Breast epithelium (tissue), 4 donors: Measurements from ENCODE around the gene FBXL13. TPM values are rescaled to one million over a fixed set of nuclear protein-coding genes. Genes with fewer than 3 reads are reported as not detected.

Experiments
- DNase-seq, 2 donors: peaks; one replicate each; pipeline ENCODE4 v3.0.0-alpha.2; 2019; ENCODE audit warnings: low spot score in 2 of 2
- H3K27ac ChIP-seq, 2 donors: fragments of 200-600 bp; sonication (generic) in 1 of 2; one replicate each; pipeline ENCODE4 v1.5.1; 2016 to 2019; ENCODE audit warnings: mild to moderate bottlenecking in 1 of 2
- H3K27me3 ChIP-seq, 2 donors: fragments of 200-600 bp; sonication (generic) in 1 of 2; one replicate each; pipeline versions ENCODE4 v1.5.1 to v1.6.0; 2017 to 2019; ENCODE audit warnings: control low read depth in 1 of 2, mild to moderate bottlenecking in 1 of 2
- H3K36me3 ChIP-seq: fragments of 200-600 bp; one replicate; pipeline ENCODE4 v1.5.1; 2019
- H3K4me1 ChIP-seq, 2 donors: fragments of 200-600 bp; sonication (generic); one replicate each; pipeline ENCODE4 v1.5.1; 2016 to 2019; ENCODE audit warnings: control low read depth in 1 of 2
- H3K4me3 ChIP-seq, 3 donors: fragments of 200-600 bp; sonication (generic); 1 replicate in 2 of 3; 2 replicates in 1 of 3; pipeline ENCODE4 v1.5.1; 2016 to 2019; ENCODE audit warnings: mild to moderate bottlenecking in 3 of 3, moderate library complexity in 2 of 3
- H3K9me3 ChIP-seq, 2 donors: fragments of 200-600 bp; sonication (generic) in 1 of 2; one replicate each; pipeline ENCODE4 v1.5.1; 2016 to 2019; ENCODE audit warnings: control low read depth in 1 of 2
- POLR2A ChIP-seq: fragments of 450-650 bp; IDR thresholded peaks from one replicate; pipeline ENCODE4 v1.6.1; 2016; ENCODE audit warnings: antibody characterized with exemption, mild to moderate bottlenecking, moderate library complexity
- POLR2AphosphoS5 ChIP-seq, 3 donors: sonication (generic); formaldehyde crosslinking; IDR thresholded peaks; one replicate each; pipeline ENCODE4 v1.6.1; 2017; ENCODE audit warnings: antibody characterized with exemption in 3 of 3
- intact Hi-C: fragments of 100-400 bp; cut with DNase I; formaldehyde crosslinking; loops from one replicate; pipeline ENCODE4 v1.15.1; 2023; ENCODE audit warnings: low total_unique reads
- total RNA-seq, 3 donors: library from RNA; depleted of rRNA; stranded (reverse); fragments of >200 nt; gene quantifications; one replicate each; pipeline ENCODE4 v1.1.0, GENCODE V29; 2016
- TF ChIP-seq, protein P1 (sequence below), 3 donors: fragments of 450-650 bp; IDR thresholded peaks; one replicate each; pipeline ENCODE4 v1.5.1; 2016 to 2017; ENCODE audit warnings: antibody characterized with exemption in 3 of 3, mild to moderate bottlenecking in 3 of 3, moderate library complexity in 3 of 3

FBXL13 gene
- total RNA-seq, 3 donors from 2014 or later = 1.1 to 4.2 (median 3.3) TPM

DNA sequence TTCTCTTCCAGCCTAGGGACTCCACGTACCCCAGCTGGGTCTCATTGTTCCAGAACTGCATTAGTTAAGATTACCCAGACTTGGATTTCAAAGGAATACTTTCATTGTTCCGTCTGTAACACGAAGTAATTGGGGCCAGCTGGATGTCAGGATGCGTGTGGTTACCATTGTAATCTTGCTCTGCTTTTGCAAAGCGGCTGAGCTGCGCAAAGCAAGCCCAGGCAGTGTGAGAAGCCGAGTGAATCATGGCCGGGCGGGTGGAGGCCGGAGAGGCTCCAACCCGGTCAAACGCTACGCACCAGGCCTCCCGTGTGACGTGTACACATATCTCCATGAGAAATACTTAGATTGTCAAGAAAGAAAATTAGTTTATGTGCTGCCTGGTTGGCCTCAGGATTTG, 140.8 kb downstream of the FBXL13 start:
- no peaks in the 10 kb centered on the region for H3K27me3 ChIP-seq
- TF ChIP-seq POLR2A (no peak), POLR2AphosphoS5 (IDR thresholded peaks at IDR 0.05) (peak in 2 of 3 donors; percentile 42 to 45)
- TF ChIP-seq, protein P1, sequence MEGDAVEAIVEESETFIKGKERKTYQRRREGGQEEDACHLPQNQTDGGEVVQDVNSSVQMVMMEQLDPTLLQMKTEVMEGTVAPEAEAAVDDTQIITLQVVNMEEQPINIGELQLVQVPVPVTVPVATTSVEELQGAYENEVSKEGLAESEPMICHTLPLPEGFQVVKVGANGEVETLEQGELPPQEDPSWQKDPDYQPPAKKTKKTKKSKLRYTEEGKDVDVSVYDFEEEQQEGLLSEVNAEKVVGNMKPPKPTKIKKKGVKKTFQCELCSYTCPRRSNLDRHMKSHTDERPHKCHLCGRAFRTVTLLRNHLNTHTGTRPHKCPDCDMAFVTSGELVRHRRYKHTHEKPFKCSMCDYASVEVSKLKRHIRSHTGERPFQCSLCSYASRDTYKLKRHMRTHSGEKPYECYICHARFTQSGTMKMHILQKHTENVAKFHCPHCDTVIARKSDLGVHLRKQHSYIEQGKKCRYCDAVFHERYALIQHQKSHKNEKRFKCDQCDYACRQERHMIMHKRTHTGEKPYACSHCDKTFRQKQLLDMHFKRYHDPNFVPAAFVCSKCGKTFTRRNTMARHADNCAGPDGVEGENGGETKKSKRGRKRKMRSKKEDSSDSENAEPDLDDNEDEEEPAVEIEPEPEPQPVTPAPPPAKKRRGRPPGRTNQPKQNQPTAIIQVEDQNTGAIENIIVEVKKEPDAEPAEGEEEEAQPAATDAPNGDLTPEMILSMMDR (IDR thresholded peaks at IDR 0.05) = no peak
- peak in 1 of 2 donors; percentile 27 for DNase-seq
- H3K9me3 ChIP-seq = no peaks in the 10 kb centered on the region
- H3K4me1 ChIP-seq = no peaks in the 10 kb centered on the region
- intact Hi-C loops = no loop called here
- H3K27ac ChIP-seq = peak overlapping the region; percentile 40 to 55
- peak overlapping the region; percentile 12 to 20 (median 17) for H3K4me3 ChIP-seq
- no peaks in the 10 kb centered on the region for H3K36me3 ChIP-seq

DNA sequence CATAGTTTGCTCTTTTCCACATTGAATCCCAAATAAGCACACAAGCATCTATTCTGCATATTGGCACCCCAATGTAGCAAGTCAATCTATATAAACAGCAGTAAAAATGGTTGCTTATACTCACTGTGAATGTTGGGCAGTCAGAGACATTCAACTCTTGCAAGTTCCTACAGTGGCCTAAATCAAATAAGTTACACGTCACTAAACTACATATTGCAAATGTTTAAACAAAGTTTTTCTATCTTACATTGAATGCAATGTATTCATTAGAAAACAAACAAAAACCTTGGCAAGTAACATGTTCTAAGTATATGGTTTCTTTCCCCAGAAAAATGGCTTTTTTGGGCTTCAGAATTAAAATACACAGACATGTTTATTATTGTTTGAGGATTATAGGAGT, 142.8 kb downstream of the FBXL13 start:
- Histone ChIP-seq H3K27me3 (no peaks in the 10 kb centered on the region), H3K4me1 (no peaks in the 10 kb centered on the region)

DNA sequence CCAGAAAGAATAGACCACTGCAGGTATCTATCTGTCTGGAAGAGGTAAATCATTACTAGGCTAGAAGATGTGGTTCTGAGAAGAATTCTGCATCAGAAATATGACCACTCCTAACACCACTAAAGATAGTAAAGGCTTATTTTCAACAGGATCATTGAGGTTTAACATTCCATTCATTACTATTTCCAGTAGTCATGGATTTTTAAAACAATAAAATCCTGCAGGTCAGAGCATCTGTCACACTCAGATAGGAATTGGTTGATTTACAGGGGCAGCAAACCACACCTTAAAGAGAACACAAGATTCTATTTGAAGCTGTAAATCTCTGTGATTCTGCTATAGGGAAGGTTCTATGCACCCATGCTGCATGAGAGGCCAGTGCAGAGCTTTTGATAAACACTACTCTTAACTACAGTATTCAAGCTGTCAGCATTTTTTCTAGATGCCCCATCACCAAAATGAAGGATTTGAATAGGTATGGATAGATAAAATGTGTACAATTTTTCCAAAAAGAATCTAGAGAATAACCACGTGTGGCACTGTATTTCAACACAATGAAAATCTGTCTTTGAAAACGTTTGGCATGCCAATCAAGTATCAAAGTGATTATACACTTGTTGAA, 147.2 kb downstream of the FBXL13 start:
- TF ChIP-seq POLR2A (no peak), POLR2AphosphoS5 (IDR thresholded peaks at IDR 0.05) (no peak)
- TF ChIP-seq, protein P1 (IDR thresholded peaks at IDR 0.05) = no peak
- H3K36me3 ChIP-seq = no peaks in the 10 kb centered on the region

More for the DNA sequence above, 142.8 kb downstream of the FBXL13 start:
- DNase-seq = no peak
- Histone ChIP-seq H3K27ac (no peak overlapping the region), H3K36me3 (no peaks in the 10 kb centered on the region), H3K9me3 (no peaks in the 10 kb centered on the region), H3K4me3 (no peak overlapping the region)
- TF ChIP-seq POLR2A (no peak), POLR2AphosphoS5 (IDR thresholded peaks at IDR 0.05) (no peak)
- TF ChIP-seq, protein P1 (IDR thresholded peaks at IDR 0.05) = no peak
- intact Hi-C loops = no loop called here

DNA sequence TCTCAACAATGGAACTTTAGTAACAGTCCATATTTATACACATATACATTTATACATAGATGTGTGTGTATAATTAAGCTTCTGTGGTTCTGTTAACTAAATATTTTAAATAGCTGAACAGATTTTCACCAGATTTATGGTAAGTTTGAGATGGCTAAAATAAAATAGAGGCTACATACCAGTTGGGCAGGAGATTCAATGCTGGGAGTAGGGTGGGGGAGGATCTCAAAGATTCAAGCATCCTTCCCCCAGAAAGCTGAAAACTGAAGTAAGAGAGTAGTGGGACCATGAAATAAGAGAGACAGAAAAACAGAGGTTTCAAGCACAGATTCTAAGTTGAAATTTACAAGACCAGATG, 147.8 kb downstream of the FBXL13 start:
- Histone ChIP-seq H3K27ac (no peak overlapping the region), H3K27me3 (no peaks in the 10 kb centered on the region), H3K36me3 (no peaks in the 10 kb centered on the region), H3K4me1 (no peaks in the 10 kb centered on the region), H3K4me3 (no peak overlapping the region), H3K9me3 (no peaks in the 10 kb centered on the region)
- no peak for DNase-seq
- TF ChIP-seq POLR2A = no peak
- TF ChIP-seq, protein P1 (IDR thresholded peaks at IDR 0.05) = no peak
- no peak for TF ChIP-seq POLR2AphosphoS5 (IDR thresholded peaks at IDR 0.05)
- intact Hi-C loops = no loop called here

More for the DNA sequence above, 147.2 kb downstream of the FBXL13 start:
- Histone ChIP-seq H3K27me3 (no peaks in the 10 kb centered on the region), H3K27ac (no peak overlapping the region), H3K4me3 (no peak overlapping the region), H3K4me1 (no peaks in the 10 kb centered on the region), H3K9me3 (no peaks in the 10 kb centered on the region)
- no peak for DNase-seq
- intact Hi-C loops = no loop called here

DNA sequence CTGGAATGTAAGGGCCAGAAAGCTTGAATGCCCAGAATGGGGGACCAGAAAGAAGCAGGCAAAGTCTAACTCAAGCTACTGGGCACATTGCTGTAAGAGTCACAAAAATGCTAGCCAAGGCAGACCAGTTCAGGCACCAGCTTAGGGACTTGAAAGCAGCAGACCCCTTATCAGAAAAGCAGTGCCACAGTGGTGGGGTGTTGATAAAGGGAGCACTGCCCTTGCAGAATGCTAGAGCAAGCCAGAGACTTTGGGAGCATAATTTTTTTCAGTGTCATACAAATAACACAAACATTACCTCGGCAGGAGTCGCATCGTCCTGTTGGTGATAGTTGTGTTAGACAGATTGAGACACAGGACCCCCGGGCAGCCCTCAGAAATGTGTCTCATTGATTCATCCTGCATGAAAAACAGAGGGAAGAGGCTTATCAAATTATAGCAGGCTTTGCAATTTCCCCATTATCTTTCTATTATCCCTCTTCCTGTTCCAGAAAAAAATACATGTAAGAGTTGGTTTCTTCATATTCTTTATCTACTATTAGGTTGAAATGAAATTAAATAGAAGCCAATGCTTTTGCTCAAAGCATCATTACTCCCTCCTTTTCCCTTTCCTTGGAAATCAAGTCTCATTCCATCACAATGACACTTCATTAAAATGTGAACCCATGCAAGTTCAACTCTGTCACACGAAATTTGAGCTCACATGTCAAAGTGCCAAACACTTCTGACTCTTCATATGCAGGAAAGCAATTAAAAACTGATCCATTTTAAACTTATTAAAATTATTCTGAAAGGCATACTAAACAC, 148.4 kb downstream of the FBXL13 start:
- no peak overlapping the region for H3K4me3 ChIP-seq
- no peaks in the 10 kb centered on the region for H3K36me3 ChIP-seq
- H3K9me3 ChIP-seq = no peaks in the 10 kb centered on the region
- TF ChIP-seq, protein P1 (IDR thresholded peaks at IDR 0.05) = no peak
- TF ChIP-seq POLR2AphosphoS5 (IDR thresholded peaks at IDR 0.05) = no peak
- no peak for TF ChIP-seq POLR2A
- no peak for DNase-seq
- no peaks in the 10 kb centered on the region for H3K4me1 ChIP-seq
- intact Hi-C loops = no loop called here
- no peak overlapping the region for H3K27ac ChIP-seq
- no peaks in the 10 kb centered on the region for H3K27me3 ChIP-seq
